ENCODE data around the gene FIGNL1.

DNA sequence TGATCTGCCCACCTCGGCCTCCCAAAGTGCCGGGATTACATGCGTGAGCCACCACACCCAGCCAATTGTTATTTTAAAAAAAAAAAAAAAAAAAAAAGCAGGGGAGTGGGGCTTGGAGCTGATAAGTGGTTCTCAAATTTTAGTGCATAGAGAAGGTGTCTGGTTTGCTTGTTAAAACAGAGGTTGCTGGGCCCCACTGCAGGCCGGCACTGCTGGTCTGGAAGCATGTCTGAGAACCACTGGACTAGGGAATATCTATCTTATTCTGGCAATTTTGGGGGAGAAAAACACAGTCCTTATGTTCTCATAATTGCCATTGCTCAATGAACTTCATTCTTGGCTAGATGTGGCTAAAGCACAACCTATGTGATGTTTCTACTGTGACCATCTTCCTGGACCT, 19.0 kb upstream of the FIGNL1 start:
- TF ChIP-seq, protein P1, sequence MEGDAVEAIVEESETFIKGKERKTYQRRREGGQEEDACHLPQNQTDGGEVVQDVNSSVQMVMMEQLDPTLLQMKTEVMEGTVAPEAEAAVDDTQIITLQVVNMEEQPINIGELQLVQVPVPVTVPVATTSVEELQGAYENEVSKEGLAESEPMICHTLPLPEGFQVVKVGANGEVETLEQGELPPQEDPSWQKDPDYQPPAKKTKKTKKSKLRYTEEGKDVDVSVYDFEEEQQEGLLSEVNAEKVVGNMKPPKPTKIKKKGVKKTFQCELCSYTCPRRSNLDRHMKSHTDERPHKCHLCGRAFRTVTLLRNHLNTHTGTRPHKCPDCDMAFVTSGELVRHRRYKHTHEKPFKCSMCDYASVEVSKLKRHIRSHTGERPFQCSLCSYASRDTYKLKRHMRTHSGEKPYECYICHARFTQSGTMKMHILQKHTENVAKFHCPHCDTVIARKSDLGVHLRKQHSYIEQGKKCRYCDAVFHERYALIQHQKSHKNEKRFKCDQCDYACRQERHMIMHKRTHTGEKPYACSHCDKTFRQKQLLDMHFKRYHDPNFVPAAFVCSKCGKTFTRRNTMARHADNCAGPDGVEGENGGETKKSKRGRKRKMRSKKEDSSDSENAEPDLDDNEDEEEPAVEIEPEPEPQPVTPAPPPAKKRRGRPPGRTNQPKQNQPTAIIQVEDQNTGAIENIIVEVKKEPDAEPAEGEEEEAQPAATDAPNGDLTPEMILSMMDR (IDR thresholded peaks at IDR 0.05; ENCODE audit: low read depth, low read length) = no peak
- TF ChIP-seq, protein P2, sequence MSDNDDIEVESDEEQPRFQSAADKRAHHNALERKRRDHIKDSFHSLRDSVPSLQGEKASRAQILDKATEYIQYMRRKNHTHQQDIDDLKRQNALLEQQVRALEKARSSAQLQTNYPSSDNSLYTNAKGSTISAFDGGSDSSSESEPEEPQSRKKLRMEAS (IDR thresholded peaks at IDR 0.05; ENCODE audit: low read depth, low read length) = no peak
- no peak for TF ChIP-seq POLR2A (IDR thresholded peaks at IDR 0.05; ENCODE audit: extremely low read depth, insufficient read length)
